Measurements from ENCODE around the gene VPS18. TPM values are rescaled to one million over a fixed set of nuclear protein-coding genes. Genes with fewer than 3 reads are reported as not detected.

Gene VPS18
- total RNA-seq, 2 experiments from 2014 or later = 16.2 to 16.6 TPM

GRCh38 chr15:40952301-40952900 lies 58.2 kb downstream of the VPS18 start:
- POLR2A ChIA-PET = no interaction called here
- Mint-ChIP-seq H3K27ac (peak overlapping the region; percentile 92), H3K4me3 (peak overlapping the region; percentile 94), H3K9me3 (no peaks in the 10 kb centered on the region), H3K36me3 (ENCODE audit: low read depth) (peaks cover 6% of the 10 kb centered on the region), H3K27me3 (no peaks in the 10 kb centered on the region), H3K4me1 (peaks cover 39% of the 10 kb centered on the region)
- DNase-seq = no peak
- CTCF ChIA-PET = interaction anchor here (2.5 to 9.1 kb wide), 4 partner anchors 9 to 46 kb away, joined by 9 to 59 read pairs (median 16); no protein-coding TSS in a partner anchor

- Mint-ChIP-seq H3K27ac (peak within 1 kb of the TSS; percentile 94), H3K9me3 (no peaks in the 10 kb centered on the region), H3K4me3 (peak within 1 kb of the TSS; percentile 94), H3K36me3 (ENCODE audit: low read depth) (peaks cover 6% of the 10 kb centered on the region), H3K4me1 (peaks cover 39% of the 10 kb centered on the region), H3K27me3 (no peaks in the 10 kb centered on the region)
- ChIA-PET CTCF (interaction anchor here (0.5 to 9.1 kb wide), 8 partner anchors 10 to 265 kb away, joined by 3 to 59 read pairs (median 8); no protein-coding TSS in a partner anchor), POLR2A (interaction anchor here (0.7 kb wide), 1 partner anchor 11 kb away, joined by 3 read pairs; no protein-coding TSS in a partner anchor)
- peak; percentile 98 for DNase-seq
Observed at GRCh38 chr15:40952901-40953712, 58.9 kb downstream of the VPS18 start, which contains the start of gene CHAC1. Gene CHAC1 (plus strand): TSS chr15:40953471. CDS start chr15:40953584, 113 bp downstream.

Other genes with a start within 250 kb of the VPS18 start
- 10 to 100 TPM; 59.9 to 66.7 TPM for gene RAD51, start 199.3 kb upstream of the VPS18 start, total RNA-seq
- 10 to 100 TPM; 26.0 to 32.6 TPM for gene RMDN3, start 139.2 kb upstream of the VPS18 start, total RNA-seq
- gene GCHFR, start 130.4 kb upstream of the VPS18 start, total RNA-seq = 10 to 100 TPM; 33.9 to 35.5 TPM
- gene C15orf62, start 124.5 kb upstream of the VPS18 start, total RNA-seq = 1 to 10 TPM; 1.0 to 1.3 TPM
- gene ZFYVE19, start 87.4 kb upstream of the VPS18 start, total RNA-seq = 10 to 100 TPM; 31.1 to 32.2 TPM
- 10 to 100 TPM; 42.2 to 44.3 TPM for gene DNAJC17, start 87.0 kb upstream of the VPS18 start, total RNA-seq
- not detected for gene PPP1R14D, start 65.7 kb upstream of the VPS18 start, total RNA-seq
- gene SPINT1, start 50.4 kb upstream of the VPS18 start, total RNA-seq = 1 to 10 TPM; 1.7 to 2.9 TPM
- not detected for gene RHOV, start 20.2 kb upstream of the VPS18 start, total RNA-seq
- gene DLL4, start 34.9 kb downstream of the VPS18 start, total RNA-seq = not detected
- gene CHAC1, start 59.0 kb downstream of the VPS18 start, total RNA-seq = 1 to 10 TPM; 4.7 to 6.7 TPM
- gene INO80, start 221.8 kb downstream of the VPS18 start, total RNA-seq = 10 to 100 TPM; 24.5 to 26.2 TPM